Cardiac fibroblast (primary cell): ENCODE data around the gene MRPL50.

Experiments
- DNase-seq, 2 donors: peaks; one replicate each; pipeline versions ENCODE4 v3.0.0 to v3.0.0-alpha.2; 2010; ENCODE audit warnings: low read depth in 2 of 2
- H3K4me3 ChIP-seq, 2 donors: replicated peaks in 1 of 2; 1 replicate in 1 of 2; 2 replicates in 1 of 2; pipeline ENCODE4 v1.5.1; 2011; ENCODE audit warnings: low read depth in 2 of 2, low read length in 2 of 2, mild to moderate bottlenecking in 2 of 2, moderate library complexity in 1 of 2
- CTCF ChIP-seq: IDR thresholded peaks from one replicate; pipeline ENCODE4 v1.5.1; 2011; ENCODE audit warnings: low read depth, mild to moderate bottlenecking, low read length, inconsistent platforms

The MRPL50 gene

DNA sequence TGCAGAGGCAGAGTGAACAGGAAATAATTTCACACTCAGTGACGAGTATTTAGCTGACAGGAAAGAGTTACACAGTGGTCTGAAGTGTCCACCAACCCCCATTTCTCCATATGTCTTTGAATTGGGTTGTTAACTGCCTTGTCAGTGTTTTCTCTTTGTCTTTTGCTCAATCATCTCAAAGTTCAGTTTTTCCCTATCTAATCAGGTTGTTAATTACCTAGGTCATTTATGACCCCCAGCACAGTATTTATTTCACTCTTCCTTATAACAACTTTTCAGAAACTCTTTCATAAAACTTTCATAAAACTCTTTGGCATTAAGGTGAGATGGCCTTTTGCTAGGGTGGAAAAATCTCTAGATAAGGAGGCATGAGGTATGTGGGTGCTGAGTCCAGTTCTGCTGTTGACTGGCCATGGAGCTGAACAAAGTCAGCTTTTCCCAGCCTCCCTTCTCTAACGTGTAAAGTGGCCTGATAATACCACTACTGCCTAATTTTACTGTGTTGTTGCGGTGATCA, 42.4 kb upstream of the MRPL50 start:
- no peak overlapping the region for H3K4me3 ChIP-seq
- TF ChIP-seq CTCF = no peak
- no peak for DNase-seq

- H3K4me3 ChIP-seq = no peak overlapping the region
- no peak for DNase-seq
- TF ChIP-seq CTCF = no peak
Measured at GRCh38 chr9:101438523-101438922, 40.1 kb upstream of the MRPL50 start.

GRCh38 chr9:101437806-101438232, 39.4 kb upstream of the MRPL50 start:
- DNase-seq = no peak
- no peak for TF ChIP-seq CTCF
- no peak overlapping the region for H3K4me3 ChIP-seq

DNA sequence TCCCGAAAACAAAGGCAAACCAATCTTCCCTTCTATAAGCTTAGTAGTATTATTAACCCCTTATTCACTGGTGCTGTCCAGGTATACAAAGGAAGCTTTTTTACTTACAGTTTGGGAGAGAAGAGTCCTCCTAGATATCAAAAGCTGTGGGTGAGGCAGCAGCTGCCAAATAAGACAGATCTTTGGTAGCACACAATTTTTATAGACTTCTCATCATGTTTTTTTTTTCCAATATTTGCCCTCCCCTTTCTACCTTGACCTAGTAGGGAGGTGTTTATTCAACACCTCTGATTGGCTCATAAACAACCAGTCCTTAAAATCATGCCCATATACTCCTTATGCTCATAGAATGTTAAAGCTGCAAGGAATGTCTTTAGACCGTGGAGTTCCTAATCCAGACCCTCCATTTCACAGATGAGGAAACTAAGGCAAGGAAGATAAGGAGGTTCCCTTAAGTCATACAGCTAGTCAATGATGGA, 37.2 kb upstream of the MRPL50 start, which contains the start of gene ALDOB:
ALDOB (minus strand) TSS at position 174 of the 479 bp plus-strand sequence. CDS start 4,887 bp downstream, outside the sequence.
- TF ChIP-seq CTCF = no peak
- no peak within 1 kb of the TSS for H3K4me3 ChIP-seq
- no peak for DNase-seq

DNA sequence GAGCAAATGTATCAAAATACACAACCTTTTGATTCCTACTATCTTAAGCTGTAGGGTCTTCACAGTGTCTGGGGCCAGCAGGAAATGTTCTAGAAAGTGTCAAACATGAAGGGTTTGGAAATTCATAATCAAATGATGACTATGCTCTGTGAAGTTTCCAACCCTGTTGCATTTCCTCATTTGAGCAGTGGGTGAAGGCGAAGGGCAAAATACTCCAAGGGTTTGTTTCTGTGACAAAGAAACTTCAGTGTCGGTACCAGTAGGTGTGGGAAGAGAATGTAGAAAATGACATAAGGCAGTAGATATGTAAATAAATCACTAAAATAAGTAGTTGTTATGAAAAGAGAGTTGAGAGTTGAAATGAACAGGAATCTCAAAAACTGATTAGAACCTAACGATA, 36.6 kb upstream of the MRPL50 start:
- TF ChIP-seq CTCF = no peak
- no peak for DNase-seq
- no peak overlapping the region for H3K4me3 ChIP-seq

GRCh38 chr9:101433229-101433628, 34.8 kb upstream of the MRPL50 start:
- DNase-seq = no peak
- no peak for TF ChIP-seq CTCF
- no peak overlapping the region for H3K4me3 ChIP-seq

- no peak for TF ChIP-seq CTCF
- DNase-seq = no peak
- H3K4me3 ChIP-seq = no peak overlapping the region
Measured at GRCh38 chr9:101432740-101433139, 34.3 kb upstream of the MRPL50 start.
